Activated naive CD8-positive, alpha-beta T cell treated with anti-CD3 and anti-CD28 coated beads for 36 hours (primary cell): ENCODE results near the gene RNF220. TPM values are rescaled to one million over a fixed set of nuclear protein-coding genes. Genes with fewer than 3 reads are reported as not detected.
"Not testable (repeated sequence)": the region's sequence is repeated elsewhere in the genome, so short reads cannot be mapped to it uniquely, and the experiment has no call there.

ENCODE experiments used
- DNase-seq: peaks from one replicate; pipeline ENCODE4 v3.0.0; 2021
- H3K27ac Mint-ChIP-seq: one replicate; pipeline ENCODE4 v1.8.0; 2022; ENCODE audit warnings: mild to moderate bottlenecking, moderate library complexity, mixed read lengths
- H3K27me3 Mint-ChIP-seq: one replicate; pipeline ENCODE4 v1.8.0; 2022; ENCODE audit warnings: mild to moderate bottlenecking, mixed read lengths
- H3K36me3 Mint-ChIP-seq: one replicate; pipeline ENCODE4 v1.8.0; 2021; ENCODE audit warnings: mild to moderate bottlenecking, mixed read lengths
- H3K4me1 Mint-ChIP-seq: one replicate; pipeline ENCODE4 v1.8.0; 2021; ENCODE audit warnings: mixed read lengths
- H3K4me3 Mint-ChIP-seq: one replicate; pipeline ENCODE4 v1.8.0; 2022; ENCODE audit warnings: mild to moderate bottlenecking, moderate library complexity, mixed read lengths
- H3K9me3 Mint-ChIP-seq: one replicate; pipeline ENCODE4 v1.8.0; 2022; ENCODE audit warnings: mixed read lengths
- total RNA-seq, 2 experiments: library from RNA; stranded (reverse); gene quantifications; one replicate each; pipeline ENCODE4 v1.2.3, GENCODE V29; 2021

The RNF220 gene
- total RNA-seq, 2 experiments from 2014 or later = 99.0 to 108 TPM

DNA sequence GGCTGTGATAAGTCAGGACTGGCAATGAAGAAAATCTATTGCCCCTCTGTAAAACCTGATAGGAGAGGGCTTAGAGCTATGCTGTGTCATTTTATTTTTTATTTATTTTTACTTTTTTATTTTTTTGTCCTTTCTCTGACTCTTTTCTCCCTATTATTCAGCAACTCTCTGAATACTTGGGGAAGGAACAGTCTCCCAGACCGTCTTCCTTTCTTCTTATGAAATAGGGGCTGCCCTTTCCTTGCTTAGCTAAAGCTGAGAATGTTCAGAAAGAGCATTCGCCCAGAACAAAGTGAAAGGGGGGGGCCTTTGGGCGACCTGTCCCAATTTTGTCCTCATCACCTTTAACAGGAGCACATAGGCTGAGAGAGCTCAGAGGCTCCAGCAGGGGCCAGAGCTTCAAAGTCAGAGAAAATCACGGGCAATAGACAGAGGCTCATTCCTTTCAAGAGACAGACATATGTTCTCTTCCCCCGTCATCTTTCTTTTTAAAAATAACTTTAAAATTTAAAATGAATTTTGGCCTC lies 80.9 kb downstream of the RNF220 start:
- Mint-ChIP-seq H3K36me3 (no peaks in the 10 kb centered on the region), H3K9me3 (peaks cover 3% of the 10 kb centered on the region), H3K27ac (no peak overlapping the region), H3K27me3 (peaks cover 17% of the 10 kb centered on the region), H3K4me1 (no peaks in the 10 kb centered on the region), H3K4me3 (no peak overlapping the region)
- DNase-seq = no peak

GRCh38 chr1:44489481-44489880 lies 84.4 kb downstream of the RNF220 start:
- Mint-ChIP-seq H3K27me3 (peaks cover 20% of the 10 kb centered on the region), H3K9me3 (peaks cover 3% of the 10 kb centered on the region), H3K4me1 (no peaks in the 10 kb centered on the region), H3K4me3 (no peak overlapping the region), H3K27ac (no peak overlapping the region), H3K36me3 (no peaks in the 10 kb centered on the region)
- no peak for DNase-seq

DNA sequence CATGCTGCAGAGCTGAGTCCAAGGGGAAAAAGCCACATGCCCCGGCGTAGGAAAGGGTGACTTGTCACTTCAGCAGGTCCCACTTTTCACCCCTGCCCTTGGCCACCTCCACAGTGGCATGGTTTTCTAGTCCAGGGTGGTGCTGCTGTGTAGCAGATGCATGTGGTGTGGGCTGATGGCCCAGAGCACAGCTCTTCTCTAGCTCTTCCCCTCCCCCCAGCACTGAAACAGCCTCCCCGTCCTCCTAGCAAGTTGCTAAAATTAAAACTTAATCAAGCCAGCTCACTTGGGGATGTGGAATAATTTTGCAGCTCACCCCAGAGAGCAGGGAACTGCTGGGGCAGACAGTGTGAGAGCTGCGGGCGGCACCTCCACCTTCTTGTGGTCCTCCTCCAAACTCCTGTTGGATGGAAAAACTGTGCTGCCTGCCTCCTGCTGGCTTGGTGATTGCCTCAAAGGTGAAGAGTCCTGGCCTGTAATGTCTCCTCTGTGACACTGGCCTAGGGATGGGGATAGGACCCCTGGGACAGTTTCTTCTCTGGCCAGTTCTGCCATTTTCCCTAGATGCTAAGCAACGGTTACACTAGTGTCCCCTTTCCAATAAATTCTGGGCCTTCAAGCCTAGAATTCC lies 91.6 kb downstream of the RNF220 start:
- no peak overlapping the region for H3K27ac Mint-ChIP-seq
- H3K36me3 Mint-ChIP-seq = no peaks in the 10 kb centered on the region
- DNase-seq = no peak
- peaks cover 7% of the 10 kb centered on the region for H3K27me3 Mint-ChIP-seq
- no peaks in the 10 kb centered on the region for H3K9me3 Mint-ChIP-seq
- H3K4me3 Mint-ChIP-seq = no peak overlapping the region
- no peaks in the 10 kb centered on the region for H3K4me1 Mint-ChIP-seq

DNA sequence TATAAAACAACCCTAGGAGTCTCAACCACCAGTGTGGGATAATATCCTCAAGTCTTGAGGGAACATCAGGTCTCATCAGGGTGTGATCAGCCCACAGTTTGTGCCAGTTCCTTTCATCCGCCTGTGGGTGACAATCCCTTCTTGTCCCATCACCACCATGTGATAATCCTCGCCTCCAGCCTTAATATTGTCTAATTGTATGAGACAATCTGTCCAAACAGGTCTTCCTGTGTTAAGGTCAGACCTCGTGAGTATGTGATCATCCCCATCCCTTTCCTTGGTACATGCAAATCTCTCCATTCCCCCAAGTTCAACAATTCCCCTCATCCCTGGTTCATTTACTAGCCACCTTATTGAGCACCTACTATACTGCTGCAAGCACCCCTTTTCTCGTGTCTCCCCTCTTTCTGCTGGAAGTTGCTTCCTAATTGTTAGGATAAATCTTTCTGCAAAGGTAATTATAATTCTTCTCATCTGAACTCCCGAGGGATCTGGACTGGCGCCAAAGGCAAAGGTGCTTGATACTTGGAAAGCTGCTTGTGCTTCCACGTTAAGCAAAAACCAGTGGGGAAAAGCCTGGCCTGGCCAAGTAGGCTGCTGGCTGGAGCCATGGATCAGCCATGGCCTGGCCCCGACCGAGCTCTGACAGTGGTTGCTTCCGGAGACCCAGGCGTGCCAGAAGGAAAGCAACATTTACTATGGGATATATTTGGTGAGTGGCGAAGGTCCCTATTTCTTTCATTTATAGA lies 92.5 kb downstream of the RNF220 start:
- no peaks in the 10 kb centered on the region for H3K27me3 Mint-ChIP-seq
- H3K36me3 Mint-ChIP-seq = no peaks in the 10 kb centered on the region
- no peak overlapping the region for H3K27ac Mint-ChIP-seq
- no peak for DNase-seq
- no peaks in the 10 kb centered on the region for H3K4me1 Mint-ChIP-seq
- H3K4me3 Mint-ChIP-seq = no peak overlapping the region
- no peaks in the 10 kb centered on the region for H3K9me3 Mint-ChIP-seq

- no peaks in the 10 kb centered on the region for H3K4me1 Mint-ChIP-seq
- H3K9me3 Mint-ChIP-seq = no peaks in the 10 kb centered on the region
- DNase-seq = no peak
- H3K27ac Mint-ChIP-seq = no peak overlapping the region
- H3K4me3 Mint-ChIP-seq = no peak overlapping the region
- no peaks in the 10 kb centered on the region for H3K36me3 Mint-ChIP-seq
- H3K27me3 Mint-ChIP-seq = no peaks in the 10 kb centered on the region
Measured at GRCh38 chr1:44499306-44499705, 94.3 kb downstream of the RNF220 start.

DNA sequence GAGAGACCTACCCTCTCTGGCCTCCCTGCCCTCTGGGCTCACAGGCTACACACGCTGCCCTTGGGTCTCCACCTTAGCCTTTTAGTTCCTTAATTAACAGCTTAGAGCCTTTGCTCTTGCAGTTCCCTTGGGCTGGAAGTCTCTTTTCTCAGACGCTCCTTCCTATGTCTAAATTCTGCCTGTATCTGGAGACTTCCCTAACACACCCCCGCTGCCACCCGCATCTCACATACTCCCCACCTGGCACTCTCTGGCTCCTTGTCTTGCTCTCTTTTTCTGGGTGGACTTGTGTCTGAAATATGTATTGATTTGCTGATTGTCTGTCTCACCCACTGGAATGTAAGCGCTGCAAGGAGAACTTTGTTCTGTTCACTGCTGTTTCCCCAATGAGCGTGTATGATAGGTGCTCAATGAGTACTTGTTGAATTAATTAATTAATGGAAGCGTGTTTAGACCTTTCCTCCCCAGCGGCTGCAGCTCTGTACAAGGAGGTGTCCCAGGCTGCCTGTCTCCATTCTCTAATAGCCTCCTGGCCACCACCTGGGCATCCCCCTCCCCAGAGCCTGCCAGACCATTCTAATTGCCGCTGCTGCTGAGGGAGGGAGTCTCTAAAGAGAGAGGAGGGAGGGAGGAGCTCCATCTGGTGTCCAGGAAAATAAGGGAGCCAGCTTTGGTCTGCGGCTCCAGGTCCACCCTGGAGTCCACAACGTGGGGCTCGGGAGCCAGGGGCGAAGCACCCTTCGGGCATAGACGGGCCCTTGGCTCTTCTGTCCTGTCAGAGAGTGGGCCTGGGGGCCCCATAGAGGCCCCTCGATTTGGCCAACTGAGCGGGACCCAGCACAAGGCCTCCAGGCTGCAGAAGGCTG lies 95.4 kb downstream of the RNF220 start:
- H3K27ac Mint-ChIP-seq = no peak overlapping the region

DNA sequence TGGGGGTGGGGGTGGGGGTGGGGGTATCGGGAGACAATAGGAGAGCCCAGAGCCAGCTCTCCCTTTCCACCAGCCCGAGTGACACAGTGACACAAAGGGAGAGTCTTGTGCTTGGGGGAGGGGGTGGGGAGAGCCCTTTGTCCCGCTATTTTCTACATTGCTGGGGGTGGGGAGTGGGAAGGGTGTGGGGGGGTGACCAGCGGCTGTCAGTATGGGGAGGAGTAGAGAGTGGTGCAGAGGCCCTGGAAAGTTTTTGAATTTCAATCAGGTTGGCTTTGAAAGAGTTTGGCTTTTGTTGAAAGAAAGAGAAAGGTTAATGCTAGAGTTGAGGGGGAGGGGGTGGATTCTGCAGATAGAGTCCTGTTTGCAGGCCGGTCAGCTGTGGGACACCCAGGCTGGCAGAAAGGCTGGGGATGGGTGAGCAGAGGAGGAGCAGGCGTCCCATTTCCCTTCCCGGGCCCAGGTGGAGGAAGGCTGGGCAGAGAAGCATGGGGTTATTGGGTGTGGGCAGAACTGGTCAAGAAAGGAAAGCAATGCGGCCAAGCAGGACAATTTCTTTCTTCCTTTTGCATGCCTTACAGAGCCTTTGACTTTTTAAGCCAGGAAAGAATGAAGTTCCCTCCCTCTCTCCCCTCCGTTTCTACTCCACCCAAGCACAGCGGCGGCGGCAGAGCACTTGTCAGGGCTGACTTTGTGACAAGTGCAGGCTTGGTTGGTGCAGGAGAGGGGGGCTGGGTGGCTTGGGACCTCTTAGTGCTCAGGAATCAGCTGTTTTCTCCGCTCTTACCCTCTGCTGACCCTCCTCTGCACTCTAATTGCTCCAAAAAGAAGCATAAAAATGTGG lies 96.2 kb downstream of the RNF220 start:
- no peak for DNase-seq
- Mint-ChIP-seq H3K4me3 (no peak overlapping the region), H3K4me1 (no peaks in the 10 kb centered on the region), H3K27me3 (no peaks in the 10 kb centered on the region), H3K9me3 (no peaks in the 10 kb centered on the region), H3K27ac (no peak overlapping the region), H3K36me3 (no peaks in the 10 kb centered on the region)

More for the DNA sequence above, 95.4 kb downstream of the RNF220 start:
- Mint-ChIP-seq H3K9me3 (no peaks in the 10 kb centered on the region), H3K4me1 (no peaks in the 10 kb centered on the region), H3K4me3 (no peak overlapping the region), H3K27me3 (no peaks in the 10 kb centered on the region), H3K36me3 (no peaks in the 10 kb centered on the region)
- DNase-seq = no peak

GRCh38 chr1:44502823-44503222 lies 97.8 kb downstream of the RNF220 start:
- DNase-seq, H3K36me3 Mint-ChIP-seq, H3K9me3 Mint-ChIP-seq, H3K27ac Mint-ChIP-seq, H3K4me1 Mint-ChIP-seq, H3K4me3 Mint-ChIP-seq, H3K27me3 Mint-ChIP-seq: not testable (repeated sequence)

DNA sequence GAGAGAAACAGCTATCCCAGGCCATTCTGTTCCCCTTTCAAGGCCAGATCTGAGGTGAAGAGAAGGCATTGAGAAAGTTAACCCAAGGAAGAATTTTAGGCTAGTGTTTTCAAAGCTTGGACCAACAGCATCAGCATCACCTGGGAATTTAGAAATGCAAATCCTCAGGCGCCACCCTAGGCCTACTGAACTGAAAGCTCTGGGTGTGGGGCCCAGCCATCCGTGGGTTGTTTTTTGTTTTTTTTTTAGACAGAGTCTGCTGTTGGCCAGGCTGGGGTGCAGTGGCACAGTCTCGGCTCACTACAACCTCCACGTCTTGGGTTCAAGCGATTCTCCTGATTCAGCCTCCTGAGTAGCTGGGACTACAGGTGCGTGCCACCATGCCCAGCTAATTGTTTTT lies 98.6 kb downstream of the RNF220 start:
- no peaks in the 10 kb centered on the region for H3K4me1 Mint-ChIP-seq
- DNase-seq = no peak
- no peak overlapping the region for H3K4me3 Mint-ChIP-seq
- no peak overlapping the region for H3K27ac Mint-ChIP-seq
- no peaks in the 10 kb centered on the region for H3K9me3 Mint-ChIP-seq
- peaks cover 4% of the 10 kb centered on the region for H3K27me3 Mint-ChIP-seq
- no peaks in the 10 kb centered on the region for H3K36me3 Mint-ChIP-seq

DNA sequence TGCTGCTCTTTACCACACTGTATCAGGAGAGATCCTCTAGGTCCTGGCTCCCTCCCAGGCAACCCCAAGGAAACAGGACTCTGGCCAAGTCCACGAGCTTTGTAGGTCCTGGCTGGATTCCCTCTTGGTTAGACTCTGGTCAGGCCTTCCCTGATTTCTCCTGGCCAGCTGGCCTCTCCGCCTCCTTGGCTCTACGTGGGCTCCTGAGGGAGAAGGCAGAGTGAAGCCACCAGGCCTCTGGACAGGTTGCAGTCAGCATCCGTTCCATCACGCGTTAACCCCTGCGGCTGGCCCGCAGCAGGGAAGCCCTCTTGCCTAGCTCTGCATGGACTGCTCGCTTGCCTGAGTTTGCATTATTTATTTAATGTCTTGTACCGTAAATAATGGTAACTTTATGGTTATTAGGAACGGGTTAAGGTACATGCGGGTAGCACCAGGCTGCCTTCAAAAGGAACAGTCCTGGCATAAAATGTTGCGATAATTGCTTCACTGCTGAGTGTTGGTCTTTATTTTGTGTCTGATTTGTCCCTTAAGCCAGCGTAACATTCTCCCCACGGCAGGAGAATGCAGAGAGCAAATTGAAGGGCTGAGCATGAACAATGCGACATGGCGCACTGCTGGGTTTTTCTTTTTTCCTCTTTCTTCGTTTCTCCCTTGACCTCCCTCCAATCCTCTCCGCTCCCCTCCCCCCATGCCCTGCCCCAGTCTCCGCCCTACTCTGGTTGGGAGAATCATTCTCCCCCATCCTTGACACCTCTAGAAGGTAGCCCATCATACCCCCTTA lies 100.3 kb downstream of the RNF220 start:
- no peak overlapping the region for H3K4me3 Mint-ChIP-seq
- H3K27ac Mint-ChIP-seq = no peak overlapping the region

DNA sequence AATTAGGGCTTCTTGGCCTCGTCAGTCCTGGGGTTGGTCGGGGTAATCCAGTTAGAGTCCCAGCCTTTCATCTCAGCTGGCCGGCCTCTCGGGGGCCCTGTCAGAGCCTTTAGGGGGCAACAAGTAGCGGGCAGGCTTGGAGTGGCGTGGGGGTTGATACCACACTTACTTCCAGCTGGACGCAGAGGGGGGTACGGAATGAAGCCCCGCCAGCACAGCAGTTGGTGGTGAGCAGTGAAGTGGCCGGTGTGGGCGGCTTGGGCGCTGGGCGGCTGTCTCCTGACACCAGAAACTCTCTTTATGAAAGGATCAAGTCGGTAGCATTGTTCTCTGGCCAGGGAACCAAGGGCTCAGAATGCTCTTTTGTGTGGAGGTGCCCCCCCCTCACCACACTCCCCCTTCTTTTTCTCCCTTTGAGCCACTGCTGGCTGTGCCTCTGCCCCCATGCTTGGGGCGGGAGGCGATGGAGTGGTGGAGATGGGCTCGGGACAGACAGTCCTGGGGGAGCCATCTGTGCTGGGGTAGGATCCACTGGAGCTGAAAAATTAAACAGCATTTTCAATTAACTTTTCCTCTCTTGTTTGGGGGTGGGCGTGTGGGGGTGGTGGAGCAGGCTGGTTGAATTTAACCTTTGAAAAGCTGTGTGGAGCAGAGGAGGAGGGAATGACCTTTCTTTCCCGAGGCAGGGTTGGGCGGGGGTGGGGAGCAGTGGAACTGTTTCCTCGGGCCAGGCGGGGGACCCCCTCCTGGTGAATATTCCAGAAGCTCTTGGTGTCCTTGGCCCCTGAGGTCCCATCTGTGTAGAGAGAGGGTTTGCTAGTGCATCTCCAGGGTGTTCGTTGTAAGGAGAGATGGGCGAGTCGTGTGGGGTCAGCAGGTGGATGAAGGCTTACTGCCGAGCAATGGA lies 102.7 kb downstream of the RNF220 start:
- no peaks in the 10 kb centered on the region for H3K36me3 Mint-ChIP-seq
- no peak overlapping the region for H3K4me3 Mint-ChIP-seq
- no peak overlapping the region for H3K27ac Mint-ChIP-seq
- no peak for DNase-seq
- H3K4me1 Mint-ChIP-seq = peaks cover 7% of the 10 kb centered on the region
- H3K27me3 Mint-ChIP-seq = peaks cover 19% of the 10 kb centered on the region
- H3K9me3 Mint-ChIP-seq = no peaks in the 10 kb centered on the region

More for the DNA sequence above, 100.3 kb downstream of the RNF220 start:
- no peaks in the 10 kb centered on the region for H3K36me3 Mint-ChIP-seq
- DNase-seq = no peak
- H3K9me3 Mint-ChIP-seq = no peaks in the 10 kb centered on the region
- H3K4me1 Mint-ChIP-seq = no peaks in the 10 kb centered on the region
- peaks cover 9% of the 10 kb centered on the region for H3K27me3 Mint-ChIP-seq

GRCh38 chr1:44508397-44508745 lies 103.3 kb downstream of the RNF220 start:
- Mint-ChIP-seq H3K9me3 (no peaks in the 10 kb centered on the region), H3K4me1 (peaks cover 7% of the 10 kb centered on the region), H3K27ac (no peak overlapping the region)

GRCh38 chr1:44511363-44511762 lies 106.3 kb downstream of the RNF220 start:
- no peaks in the 10 kb centered on the region for H3K36me3 Mint-ChIP-seq
- H3K9me3 Mint-ChIP-seq = no peaks in the 10 kb centered on the region
- no peak for DNase-seq
- H3K27me3 Mint-ChIP-seq = peaks cover 29% of the 10 kb centered on the region
- no peak overlapping the region for H3K4me3 Mint-ChIP-seq
- H3K4me1 Mint-ChIP-seq = peaks cover 7% of the 10 kb centered on the region
- no peak overlapping the region for H3K27ac Mint-ChIP-seq

More at GRCh38 chr1:44508397-44508745, 103.3 kb downstream of the RNF220 start:
- Mint-ChIP-seq H3K27me3 (peaks cover 19% of the 10 kb centered on the region), H3K36me3 (no peaks in the 10 kb centered on the region), H3K4me3 (no peak overlapping the region)
- no peak for DNase-seq
